ENCODE data around the gene NPPA. TPM values are rescaled to one million over a fixed set of nuclear protein-coding genes. Genes with fewer than 3 reads are reported as not detected.
"Not testable (repeated sequence)": the region's sequence is repeated elsewhere in the genome, so short reads cannot be mapped to it uniquely, and the experiment has no call there.

The NPPA gene
- total RNA-seq = 1 to 10 TPM; 1.6 to 2.7 TPM
- polyA plus RNA-seq (ENCODE audit: insufficient read length in 6 of 6) = 1 to 10 TPM in 3 of 6 donors, under 1 TPM in 3; 0.51 to 1.8 (median 0.92) TPM
- long read RNA-seq, donor 1 = 0 reads
- long read RNA-seq, donor 2 = 0 reads
- long read RNA-seq, donor 3 = 0 reads
- long read RNA-seq, donor 4 = 0 reads
- long read RNA-seq, donor 5 = 0 reads
- long read RNA-seq, donor 6 = 0 reads
- long read RNA-seq, donor 7 = 0 reads
- long read RNA-seq, donor 8 = 0 reads
- long read RNA-seq, donor 9 = 0 reads
- long read RNA-seq, donor 10, partial matches to known transcripts = 0 of 1 reads
- long read RNA-seq, donor 10, other reads (novel, unspliced or antisense) = 1 of 1 reads
- long read RNA-seq, donor 11, partial matches to known transcripts = 0 of 2 reads
- long read RNA-seq, donor 11, other reads (novel, unspliced or antisense) = 0 of 2 reads
- long read RNA-seq, donor 12 = 0 reads

GRCh38 chr1:11847667-11848372 lies at the start of gene NPPA:
NPPA (minus strand) TSS chr1:11847783; CDS start chr1:11847684, 99 bp downstream.
- Histone ChIP-seq H3K27me3 (peaks cover 0 to 2% of the 10 kb centered on the region in 2 donors), H3K4me3 (no peak within 1 kb of the TSS), H3K4me1 (peaks cover 0 to 10% of the 10 kb centered on the region in 2 donors), H3K36me3 (peaks cover 0 to 42% of the 10 kb centered on the region in 2 donors), H3K27ac (no peak within 1 kb of the TSS), H3K9me3 (no peaks in the 10 kb centered on the region)
- DNase-seq = peak in 1 of 4 donors; percentile 37
- TF ChIP-seq CTCF (IDR thresholded peaks at IDR 0.05) = no peak
- no peak for ATAC-seq
- intact Hi-C loops (cut with DNase I) = loop anchor here (10.0 kb wide), 2 partner anchors 47 to 127 kb away; no protein-coding TSS in a partner anchor

GRCh38 chr1:11894501-11894900 lies 46.9 kb upstream of the NPPA start:
- H3K9me3 ChIP-seq, H3K4me3 ChIP-seq, H3K27ac ChIP-seq, DNase-seq, H3K4me1 ChIP-seq, H3K36me3 ChIP-seq, ATAC-seq: not testable (repeated sequence)
- peaks cover 23 to 49% of the 10 kb centered on the region in 2 donors for H3K27me3 ChIP-seq
- intact Hi-C loops (cut with DNase I) = loop anchor here (5.0 to 10.0 kb wide), 2 partner anchors 50 to 57 kb away; partner anchors contain the start of gene NPPA (in 1 of the 2)

- peaks cover 17 to 43% of the 10 kb centered on the region in 2 donors for H3K27me3 ChIP-seq
- ATAC-seq = peak; percentile 97
- no peaks in the 10 kb centered on the region for H3K36me3 ChIP-seq
- H3K27ac ChIP-seq = no peak overlapping the region
- peak; percentile 85 to 90 for TF ChIP-seq CTCF (IDR thresholded peaks at IDR 0.05)
- no peak overlapping the region for H3K4me3 ChIP-seq
- peak in 3 of 4 donors; percentile 52 to 93 (median 77) for DNase-seq
- no peaks in the 10 kb centered on the region for H3K9me3 ChIP-seq
- H3K4me1 ChIP-seq = peaks cover 0 to 8% of the 10 kb centered on the region in 2 donors
- intact Hi-C loops (cut with DNase I) = loop anchor here (5.0 to 10.0 kb wide), 2 partner anchors 49 to 57 kb away; partner anchors contain the start of gene NPPA (in 1 of the 2)
Measured at GRCh38 chr1:11893907-11894251, 46.3 kb upstream of the NPPA start.

GRCh38 chr1:11891433-11892186 lies 44.0 kb upstream of the NPPA start:
- H3K36me3 ChIP-seq = no peaks in the 10 kb centered on the region
- intact Hi-C loops (cut with DNase I) = loop anchor here (5.0 to 10.0 kb wide), 2 partner anchors 47 to 54 kb away; partner anchors contain the start of gene NPPA (in 1 of the 2)
- peaks cover 0 to 20% of the 10 kb centered on the region in 2 donors for H3K27me3 ChIP-seq
- ATAC-seq = no peak
- no peak for DNase-seq
- H3K4me3 ChIP-seq = no peak overlapping the region
- peaks cover 0 to 8% of the 10 kb centered on the region in 2 donors for H3K4me1 ChIP-seq
- TF ChIP-seq CTCF (IDR thresholded peaks at IDR 0.05) = no peak
- no peak overlapping the region for H3K27ac ChIP-seq
- H3K9me3 ChIP-seq = no peaks in the 10 kb centered on the region

DNA sequence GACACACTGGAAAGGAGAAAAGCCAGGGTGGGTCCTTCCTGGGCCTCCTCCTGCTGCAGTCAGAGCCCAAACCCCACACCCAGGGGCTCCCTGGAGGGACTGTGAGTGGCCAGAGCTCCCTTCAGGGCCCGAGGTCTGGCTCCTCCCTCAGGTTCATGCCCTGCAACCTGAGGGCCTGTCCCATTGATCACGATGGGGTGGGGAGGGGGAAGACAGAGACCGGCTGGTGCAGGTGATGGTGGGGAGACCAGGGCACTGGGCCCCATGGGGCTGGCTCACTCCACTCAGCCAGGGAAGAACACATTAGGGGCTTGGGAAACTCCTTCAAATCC lies 41.3 kb upstream of the NPPA start:
- Histone ChIP-seq H3K36me3 (no peaks in the 10 kb centered on the region), H3K27me3 (no peaks in the 10 kb centered on the region), H3K4me1 (peaks cover 0 to 8% of the 10 kb centered on the region in 2 donors), H3K4me3 (no peak overlapping the region), H3K9me3 (no peaks in the 10 kb centered on the region), H3K27ac (no peak overlapping the region)
- intact Hi-C loops (cut with DNase I) = no loop called here
- no peak for TF ChIP-seq CTCF (IDR thresholded peaks at IDR 0.05)
- ATAC-seq = no peak
- no peak for DNase-seq

Measured in left lung (tissue), 14 donors.